Trophoblast cell (in vitro differentiated cells and primary cell): Measurements from ENCODE around the gene NR1H4. TPM values are rescaled to one million over a fixed set of nuclear protein-coding genes. Genes with fewer than 3 reads are reported as not detected.
"Not testable (repeated sequence)": the region's sequence is repeated elsewhere in the genome, so short reads cannot be mapped to it uniquely, and the experiment has no call there.

Experiments used
- DNase-seq, 2 donors: peaks; one replicate each; pipeline ENCODE4 v3.0.0-alpha.2; 2016
- H2AFZ ChIP-seq: 2 replicates; pipeline ENCODE4 v1.6.1; 2013; ENCODE audit warnings: low read length, moderate library complexity, mild to moderate bottlenecking; ENCODE audit not compliant: insufficient read depth, poor library complexity
- H2AK5ac ChIP-seq: 2 replicates; pipeline ENCODE4 v1.6.1; 2013; ENCODE audit warnings: mild to moderate bottlenecking, low read length
- H2BK120ac ChIP-seq: 2 replicates; pipeline ENCODE4 v1.6.1; 2013; ENCODE audit warnings: low read length, mild to moderate bottlenecking, moderate library complexity; ENCODE audit not compliant: insufficient read depth, poor library complexity
- H2BK12ac ChIP-seq: 2 replicates; pipeline ENCODE4 v1.6.1; 2013; ENCODE audit warnings: mild to moderate bottlenecking, low read length, moderate library complexity
- H2BK5ac ChIP-seq: 2 replicates; pipeline ENCODE4 v1.6.1; 2013; ENCODE audit warnings: low read length, low read depth, moderate library complexity, mild to moderate bottlenecking; ENCODE audit not compliant: poor library complexity
- H3K14ac ChIP-seq: 2 replicates; pipeline ENCODE4 v1.6.1; 2013; ENCODE audit warnings: mild to moderate bottlenecking, low read length
- H3K18ac ChIP-seq: 2 replicates; pipeline ENCODE4 v1.6.1; 2013; ENCODE audit warnings: mild to moderate bottlenecking, low read length
- H3K23ac ChIP-seq: 2 replicates; pipeline ENCODE4 v1.6.1; 2013; ENCODE audit warnings: low read length
- H3K27ac ChIP-seq: 2 replicates; pipeline ENCODE4 v1.5.1; 2013; ENCODE audit warnings: low read depth, mild to moderate bottlenecking, inconsistent platforms, low read length, moderate library complexity
- H3K27me3 ChIP-seq: 2 replicates; pipeline ENCODE4 v1.6.1; 2013; ENCODE audit warnings: inconsistent platforms, mild to moderate bottlenecking, low read length, moderate library complexity; ENCODE audit not compliant: insufficient read depth
- H3K36me3 ChIP-seq, 2 experiments: 1 replicate in 1 of 2; 2 replicates in 1 of 2; pipeline ENCODE4 v1.6.1; 2013; ENCODE audit warnings: low read length in 2 of 2, mild to moderate bottlenecking in 2 of 2, moderate library complexity in 1 of 2; ENCODE audit not compliant: insufficient read depth in 2 of 2, control insufficient read depth in 1 of 2
- H3K4ac ChIP-seq: 2 replicates; pipeline ENCODE4 v1.6.1; 2013; ENCODE audit warnings: low read depth, mild to moderate bottlenecking, low read length, moderate library complexity
- H3K4me1 ChIP-seq, 2 experiments: 1 replicate in 1 of 2; 2 replicates in 1 of 2; pipeline ENCODE4 v1.6.1; 2013; ENCODE audit warnings: low read length in 2 of 2, mild to moderate bottlenecking in 2 of 2, moderate library complexity in 1 of 2; ENCODE audit not compliant: insufficient read depth in 2 of 2, control insufficient read depth in 1 of 2
- H3K4me2 ChIP-seq: 2 replicates; pipeline ENCODE4 v1.6.1; 2013; ENCODE audit warnings: inconsistent platforms, mild to moderate bottlenecking, low read length, moderate library complexity
- H3K4me3 ChIP-seq: 2 replicates; pipeline ENCODE4 v1.5.1; 2013; ENCODE audit warnings: mild to moderate bottlenecking, low read depth, low read length, inconsistent platforms
- H3K79me1 ChIP-seq: one replicate; pipeline ENCODE4 v1.6.1; 2013; ENCODE audit warnings: low read length
- H3K79me2 ChIP-seq: 2 replicates; pipeline ENCODE4 v1.6.1; 2013; ENCODE audit warnings: low read length, mild to moderate bottlenecking; ENCODE audit not compliant: control insufficient read depth, insufficient read depth, poor library complexity
- H3K9ac ChIP-seq: 2 replicates; pipeline ENCODE4 v1.6.1; 2013; ENCODE audit warnings: mild to moderate bottlenecking, low read length
- H3K9me3 ChIP-seq: 2 replicates; pipeline ENCODE4 v1.6.1; 2013; ENCODE audit warnings: low read depth, mild to moderate bottlenecking, control low read depth, inconsistent platforms, low read length; ENCODE audit not compliant: insufficient read depth
- H4K12ac ChIP-seq: 2 replicates; pipeline ENCODE4 v1.6.1; 2013; ENCODE audit warnings: low read depth, mild to moderate bottlenecking, low read length, moderate library complexity
- H4K8ac ChIP-seq: 2 replicates; pipeline ENCODE4 v1.6.1; 2013; ENCODE audit warnings: low read depth, mild to moderate bottlenecking, low read length, moderate library complexity
- H4K91ac ChIP-seq: one replicate; pipeline ENCODE4 v1.6.1; 2013; ENCODE audit warnings: low read depth, mild to moderate bottlenecking, low read length, moderate library complexity
- WGBS: extraction: QIAGEN DNeasy Blood & Tissue Kit; methylation state at CpG from one replicate; pipeline ENCODE4 v1.1.7; 2013; ENCODE audit warnings: missing lambda C conversion rate; ENCODE audit not compliant: insufficient read length, insufficient coverage; ENCODE audit errors: extremely low coverage; 5-methylcytosine and 5-hydroxymethylcytosine counted together
- polyA plus RNA-seq: library from polyadenylated mRNA; stranded (reverse); fragments of 200-250 nt; gene quantifications from 2 replicates; pipeline ENCODE4 v1.2.3, GENCODE V29; 2013

Gene NR1H4
- polyA plus RNA-seq: not detected in 2 replicates

DNA sequence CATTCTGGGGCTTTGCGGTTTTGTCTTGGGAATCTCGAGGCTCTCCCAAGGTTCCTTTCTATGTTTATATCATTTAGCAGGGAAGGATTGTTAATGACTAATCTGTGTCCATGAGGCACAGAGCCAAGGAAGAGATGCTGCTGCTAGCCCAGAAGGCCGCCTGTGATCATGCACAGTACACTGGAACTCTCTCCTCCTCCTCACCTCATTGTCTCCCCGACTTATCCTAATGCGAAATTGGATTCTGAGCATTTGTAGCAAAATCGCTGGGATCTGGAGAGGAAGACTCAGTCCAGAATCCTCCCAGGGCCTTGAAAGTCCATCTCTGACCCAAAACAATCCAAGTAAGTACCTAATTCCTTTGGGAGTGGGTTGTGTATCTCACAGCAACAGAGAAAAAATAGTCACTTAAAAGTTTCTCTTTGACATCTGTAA, at the start of gene NR1H4:
Gene NR1H4, plus strand, starts transcription at position 151 of the 435 bp plus-strand sequence. CDS start 19,458 bp downstream, outside the sequence.
- Histone ChIP-seq H3K9me3 (peaks cover 2% of the 10 kb centered on the region), H4K8ac (no peak within 1 kb of the TSS), H3K4ac (no peak within 1 kb of the TSS), H3K18ac (no peak within 1 kb of the TSS), H3K27me3 (no peaks in the 10 kb centered on the region), H3K14ac (no peak within 1 kb of the TSS), H3K4me2 (no peak within 1 kb of the TSS), H2BK5ac (no peak within 1 kb of the TSS), H4K12ac (no peak within 1 kb of the TSS), H4K91ac (no peak within 1 kb of the TSS), H3K4me1 (no peaks in the 10 kb centered on the region), H2AFZ (no peak within 1 kb of the TSS), H3K23ac (peak within 1 kb of the TSS; percentile 53), H2BK12ac (no peak within 1 kb of the TSS), H3K9ac (no peak within 1 kb of the TSS), H3K27ac (no peak within 1 kb of the TSS), H2BK120ac (no peak within 1 kb of the TSS), H2AK5ac (no peak within 1 kb of the TSS), H3K36me3 (no peaks in the 10 kb centered on the region), H3K79me1 (no peaks in the 10 kb centered on the region), H3K4me3 (no peak within 1 kb of the TSS), H3K79me2 (no peaks in the 10 kb centered on the region)
- DNase-seq: no peak
- no CpG with 5 or more reads among the region's 6 CpGs for WGBS

DNA sequence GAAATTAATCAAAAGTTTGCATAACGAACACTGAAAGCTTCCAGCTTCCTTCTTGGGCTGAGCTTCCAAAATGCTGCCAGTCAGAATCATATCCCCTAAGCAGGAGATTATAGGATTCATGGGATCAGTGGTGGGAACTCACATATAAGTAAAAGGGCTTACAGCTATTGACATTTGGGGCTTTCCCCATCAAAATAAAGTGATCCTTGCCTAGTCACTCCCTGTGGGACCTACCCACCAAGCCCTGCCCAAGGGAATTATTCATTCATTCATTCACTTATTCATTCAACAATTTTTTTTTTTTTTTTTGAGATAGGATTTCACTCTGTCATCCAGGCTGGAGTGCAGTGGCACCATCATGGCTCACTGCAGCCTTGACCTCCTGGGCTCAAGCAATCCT, 47.5 kb upstream of the NR1H4 start:
- Histone ChIP-seq H2AK5ac (no peak overlapping the region), H3K4me1 (peaks cover 3% of the 10 kb centered on the region in 2 experiments), H3K4me3 (no peak overlapping the region), H3K14ac (no peak overlapping the region), H3K27ac (no peak overlapping the region), H3K4ac (no peak overlapping the region), H4K8ac (no peak overlapping the region), H3K79me2 (no peaks in the 10 kb centered on the region), H2AFZ (no peak overlapping the region), H4K91ac (no peak overlapping the region), H2BK5ac (no peak overlapping the region), H3K18ac (no peak overlapping the region), H3K9me3 (no peaks in the 10 kb centered on the region), H3K27me3 (no peaks in the 10 kb centered on the region), H2BK120ac (no peak overlapping the region), H3K79me1 (no peaks in the 10 kb centered on the region), H3K36me3 (no peaks in the 10 kb centered on the region), H2BK12ac (no peak overlapping the region), H3K9ac (no peak overlapping the region), H4K12ac (no peak overlapping the region), H3K23ac (no peak overlapping the region), H3K4me2 (no peak overlapping the region)
- no CpG with 5 or more reads among the region's 1 CpG for WGBS
- no peak for DNase-seq

DNA sequence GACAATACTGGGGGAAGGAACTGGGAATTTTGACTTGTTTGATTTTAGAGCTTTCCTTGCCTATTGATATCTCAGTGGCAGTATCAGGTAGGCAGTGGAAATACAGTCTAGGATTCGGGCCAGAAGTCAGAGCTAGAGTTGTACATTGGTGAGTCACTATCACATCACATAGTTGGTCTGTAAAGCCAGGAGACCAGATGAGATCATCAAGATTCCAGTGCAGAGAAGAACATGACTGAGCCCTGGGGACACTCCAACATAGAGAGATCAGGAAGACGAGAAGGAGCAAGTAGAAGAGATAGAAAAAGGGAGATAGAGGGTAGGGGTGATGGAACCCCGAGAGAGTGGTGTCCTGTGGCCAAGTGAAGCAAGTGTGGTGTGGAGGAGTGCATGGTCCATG, 46.6 kb upstream of the NR1H4 start:
- H4K12ac ChIP-seq: no peak overlapping the region
- no peak overlapping the region for H3K23ac ChIP-seq
- no peak overlapping the region for H3K4ac ChIP-seq
- no peak overlapping the region for H3K14ac ChIP-seq
- no peaks in the 10 kb centered on the region for H3K27me3 ChIP-seq
- H3K9ac ChIP-seq: no peak overlapping the region
- no peak overlapping the region for H2BK12ac ChIP-seq
- H3K4me3 ChIP-seq: no peak overlapping the region
- no peaks in the 10 kb centered on the region for H3K79me1 ChIP-seq
- H3K9me3 ChIP-seq: no peaks in the 10 kb centered on the region
- H2AFZ ChIP-seq: no peak overlapping the region
- H2BK5ac ChIP-seq: no peak overlapping the region
- H3K79me2 ChIP-seq: no peaks in the 10 kb centered on the region
- no peak overlapping the region for H4K8ac ChIP-seq
- no peak overlapping the region for H2BK120ac ChIP-seq
- DNase-seq: peak; percentile 35 to 75
- H3K4me1 ChIP-seq: peaks cover 3% of the 10 kb centered on the region in 2 experiments
- no peaks in the 10 kb centered on the region for H3K36me3 ChIP-seq
- WGBS: no CpG with 5 or more reads among the region's 3 CpGs
- no peak overlapping the region for H3K4me2 ChIP-seq
- no peak overlapping the region for H4K91ac ChIP-seq
- no peak overlapping the region for H3K27ac ChIP-seq
- no peak overlapping the region for H3K18ac ChIP-seq
- no peak overlapping the region for H2AK5ac ChIP-seq

DNA sequence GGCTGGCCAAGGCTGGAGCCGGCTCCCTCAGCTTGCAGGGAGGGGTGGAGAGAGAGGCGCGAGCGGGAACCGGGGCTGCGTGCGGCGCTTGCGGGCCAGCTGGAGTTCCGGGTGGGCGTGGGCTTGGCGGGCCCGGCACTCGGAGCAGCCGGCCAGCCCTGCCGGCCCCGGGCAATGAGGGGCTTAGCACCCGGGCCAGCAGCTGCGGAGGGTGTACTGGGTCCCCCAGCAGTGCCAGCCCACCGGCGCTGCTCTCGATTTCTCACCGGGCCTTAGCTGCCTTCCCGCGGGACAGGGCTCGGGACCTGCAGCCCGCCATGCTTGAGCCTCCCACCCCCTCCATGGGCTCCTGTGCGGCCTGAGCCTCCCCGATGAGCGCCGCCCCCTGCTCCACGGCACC, 43.4 kb upstream of the NR1H4 start:
- WGBS: no CpG with 5 or more reads among the region's 32 CpGs

More for the DNA sequence above, 43.4 kb upstream of the NR1H4 start:
- not testable (repeated sequence) for H3K14ac ChIP-seq, H4K12ac ChIP-seq, H2AFZ ChIP-seq, H3K4me1 ChIP-seq, H3K36me3 ChIP-seq, H3K4me2 ChIP-seq, H2BK5ac ChIP-seq, H3K79me2 ChIP-seq, H2BK120ac ChIP-seq, H3K23ac ChIP-seq, DNase-seq, H3K79me1 ChIP-seq, H3K4ac ChIP-seq, H3K9ac ChIP-seq, H3K27ac ChIP-seq, H4K91ac ChIP-seq, H2AK5ac ChIP-seq, H3K18ac ChIP-seq, H3K9me3 ChIP-seq, H4K8ac ChIP-seq, H3K4me3 ChIP-seq, H3K27me3 ChIP-seq, H2BK12ac ChIP-seq
